CD1c-positive myeloid dendritic cell (primary cell): ENCODE measurements around the gene TMEM30A.

ENCODE experiments used
- DNase-seq: peaks from one replicate; pipeline ENCODE4 v3.0.0-alpha.2; 2016; ENCODE audit errors: extremely low spot score

The TMEM30A gene

DNA sequence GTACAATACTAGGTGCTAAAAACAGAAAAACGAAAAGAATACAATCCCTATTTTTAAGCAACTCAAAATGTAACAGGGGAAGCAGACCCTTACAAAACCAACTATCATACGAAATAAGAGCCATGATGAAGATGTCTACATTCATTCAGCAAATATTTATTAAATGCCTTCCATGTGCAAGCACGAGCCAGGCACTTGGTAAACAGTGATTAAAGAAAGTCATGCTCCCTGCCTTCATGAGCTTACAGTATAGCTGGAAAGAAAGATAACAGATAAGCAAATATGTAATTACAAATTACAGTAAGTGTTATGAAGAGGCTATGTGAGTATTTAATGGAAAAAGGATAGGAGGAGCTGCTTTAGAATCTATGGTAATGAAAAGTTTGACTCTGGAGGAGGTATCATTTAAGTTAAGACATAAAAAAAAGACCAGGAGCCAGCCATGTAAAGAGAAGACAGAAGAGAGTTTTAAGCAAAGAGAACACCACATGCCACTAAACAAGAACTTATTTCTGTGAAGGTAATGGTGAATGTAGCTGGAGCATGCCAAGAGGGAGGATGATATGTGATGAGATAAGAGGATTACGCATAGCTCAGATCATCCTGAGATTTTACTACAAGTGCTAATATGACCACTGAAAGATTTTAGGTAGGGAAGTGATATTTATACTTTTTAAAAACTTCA, 21.7 kb downstream of the TMEM30A start:
- no peak for DNase-seq

DNA sequence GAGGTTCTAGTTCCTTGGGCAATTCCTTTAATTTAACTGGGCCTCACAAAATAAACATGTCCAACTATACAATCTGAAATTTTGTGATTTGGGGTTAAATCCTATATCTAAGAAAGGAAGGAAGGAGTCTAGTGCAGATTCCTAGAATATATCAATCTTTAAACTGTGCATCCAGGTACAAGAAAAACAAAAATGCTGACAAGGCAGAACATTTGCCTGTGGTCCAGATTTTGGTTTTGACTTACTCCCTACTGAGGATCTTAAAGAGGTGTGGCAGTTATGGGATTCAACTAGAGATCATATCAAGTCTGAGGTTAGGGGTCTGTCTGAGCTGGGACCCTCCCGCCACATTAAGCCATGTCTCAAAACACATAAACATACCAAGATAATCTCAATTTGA, 23.3 kb downstream of the TMEM30A start:
- no peak for DNase-seq

GRCh38 chr6:75257343-75258087, 27.1 kb downstream of the TMEM30A start:
- DNase-seq, result no peak

DNA sequence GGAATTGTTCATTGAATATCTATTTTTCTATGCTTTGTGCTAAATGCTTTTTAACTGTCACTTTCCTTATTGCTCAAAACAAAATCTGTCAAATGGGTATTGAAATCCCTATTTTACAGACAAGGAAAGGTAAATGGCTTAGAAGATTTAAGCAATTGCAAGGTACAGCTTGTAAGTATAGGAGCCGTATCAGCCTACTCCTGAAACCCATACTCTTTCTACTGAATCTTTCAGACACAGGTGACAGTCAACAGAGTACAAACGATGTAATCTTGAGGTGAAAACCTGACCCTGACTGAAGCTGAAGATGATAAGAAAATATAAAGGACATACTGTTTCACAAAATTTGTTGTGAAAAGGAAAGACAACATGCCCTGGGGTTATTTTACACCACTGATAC, 34.0 kb downstream of the TMEM30A start:
- no peak for DNase-seq

- DNase-seq, result no peak
These were observed 34.8 kb downstream of the TMEM30A start for GRCh38 chr6:75249837-75250236.

DNA sequence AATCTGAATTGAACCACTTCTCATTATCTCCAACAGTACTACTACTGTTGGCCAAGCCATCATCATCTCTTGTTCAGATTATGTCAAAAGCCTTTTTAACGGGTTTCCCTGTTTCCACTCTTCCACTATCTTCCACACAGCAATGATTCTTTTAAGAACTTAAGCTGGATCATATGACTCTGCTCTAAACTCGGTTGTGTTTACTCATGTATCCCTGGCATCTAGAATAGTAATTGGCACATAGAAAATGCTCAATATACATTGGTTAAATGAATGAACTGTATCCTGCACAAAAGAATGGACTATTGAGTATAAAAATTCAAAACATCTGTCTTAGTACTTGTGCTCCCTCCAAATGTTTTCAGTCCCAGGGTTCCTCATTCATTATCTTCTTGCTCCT, 38.2 kb downstream of the TMEM30A start:
- no peak for DNase-seq

- DNase-seq, result peak; percentile 38
These were observed 40.5 kb downstream of the TMEM30A start for GRCh38 chr6:75244063-75244584.

DNA sequence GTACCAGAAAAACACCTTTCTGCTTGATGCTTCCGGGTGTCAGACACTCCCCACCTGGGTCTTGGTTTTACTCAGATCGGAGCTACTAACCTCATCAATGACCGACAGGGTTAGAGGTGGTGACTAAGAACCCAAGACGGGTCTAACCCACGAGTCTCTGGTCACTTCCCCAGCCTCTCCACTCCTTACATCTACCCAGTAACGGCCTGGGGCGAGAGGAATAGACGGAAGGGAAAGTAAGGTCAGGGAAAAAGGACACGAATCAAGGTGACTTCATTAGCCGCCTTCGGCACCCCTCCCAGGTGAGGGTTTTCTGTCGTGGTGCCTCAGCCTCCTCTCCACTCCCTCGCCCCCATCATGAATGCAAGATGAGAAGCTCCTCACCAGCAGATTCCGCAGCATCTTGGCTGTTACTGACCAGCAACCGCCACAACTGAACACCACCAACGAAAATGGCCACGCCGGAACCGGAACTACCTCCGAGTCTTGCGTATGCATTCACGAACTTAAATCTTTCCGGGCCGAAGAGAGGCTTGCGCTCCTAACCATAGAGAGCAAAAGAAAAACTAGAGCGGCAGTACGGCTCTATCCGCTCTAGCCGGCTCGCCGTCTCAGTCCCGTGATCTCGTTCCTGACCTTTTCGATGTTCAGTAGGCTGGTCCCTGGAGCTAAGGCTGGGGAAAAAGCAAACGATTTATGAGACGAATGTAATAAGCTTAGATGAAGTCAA, 41.1 kb downstream of the TMEM30A start, which contains the start of gene COX7A2:
TSS of gene COX7A2 (minus strand) at position 469 of the 730 bp plus-strand sequence. CDS start at position 402, 67 bp downstream.
- DNase-seq, result peak; percentile 96

GRCh38 chr6:75236630-75237029, 48.0 kb downstream of the TMEM30A start:
- no peak for DNase-seq

- no peak for DNase-seq
These were observed 49.3 kb downstream of the TMEM30A start for GRCh38 chr6:75235271-75235670.

DNA sequence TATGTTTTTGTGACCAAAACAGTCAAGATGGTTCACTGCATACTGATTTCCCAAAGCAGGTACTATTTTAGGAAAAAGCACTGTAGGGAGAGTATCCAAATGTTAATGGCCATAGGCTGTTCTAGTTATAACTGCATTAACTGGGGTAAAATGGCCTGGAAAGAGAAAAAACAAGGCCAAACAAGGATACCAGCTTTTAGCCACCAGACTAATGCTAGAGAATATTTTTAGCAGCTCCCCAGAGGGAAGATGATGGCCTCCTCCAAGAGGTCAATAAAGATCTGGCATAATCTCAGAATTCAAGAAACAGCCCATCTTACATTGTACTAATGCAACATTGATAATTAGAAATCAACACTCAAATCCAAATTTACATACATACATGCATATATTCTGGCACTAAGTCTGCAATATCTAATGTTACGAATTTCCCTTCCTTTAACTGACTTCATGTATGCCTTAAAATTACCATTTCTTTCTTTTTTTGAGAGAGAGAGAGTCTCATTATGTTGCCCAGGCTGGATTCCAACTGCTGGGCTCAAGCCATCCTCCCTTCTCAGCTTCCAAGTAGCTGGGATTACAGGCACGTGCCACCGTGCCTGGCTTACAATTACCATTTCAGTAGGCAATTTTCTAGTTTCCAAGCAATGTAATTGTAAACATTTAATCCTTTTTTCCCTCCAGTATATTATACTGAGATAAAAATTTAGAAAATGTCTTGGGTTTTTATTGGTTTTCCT, 50.3 kb downstream of the TMEM30A start:
- DNase-seq, result no peak

GRCh38 chr6:75233092-75233615, 51.4 kb downstream of the TMEM30A start:
- DNase-seq, result no peak

- DNase-seq, result peak; percentile 18
These were observed 53.9 kb downstream of the TMEM30A start for GRCh38 chr6:75230484-75231325.

DNA sequence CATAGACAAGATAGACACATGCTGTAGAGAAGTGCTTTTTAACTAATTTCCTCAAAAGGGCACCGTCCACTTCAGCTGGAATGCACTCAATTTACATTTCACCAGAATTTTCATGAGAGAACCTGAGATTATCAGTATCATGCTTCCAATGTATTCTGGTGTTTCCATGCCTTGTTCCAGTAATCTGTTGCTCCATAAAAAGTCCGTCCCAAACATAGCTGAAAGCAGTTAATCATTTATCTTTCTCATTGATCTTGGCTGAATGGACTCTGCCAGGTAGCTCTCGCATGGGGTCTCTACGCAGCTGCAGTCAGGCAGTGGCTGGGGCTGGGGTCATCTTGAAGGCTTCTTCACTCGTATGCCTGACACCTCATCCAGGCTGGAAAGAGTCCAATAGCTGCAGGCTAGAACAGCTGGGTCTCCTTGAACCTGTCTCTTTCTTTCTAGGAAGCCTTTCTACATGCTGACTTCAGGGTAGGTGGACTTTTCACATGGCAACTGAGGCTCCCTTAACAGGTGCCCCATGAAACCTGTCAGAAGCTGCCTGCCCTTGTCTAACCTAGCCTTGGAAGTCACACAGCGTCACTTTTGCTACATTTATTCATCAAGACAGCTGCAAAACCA, 60.2 kb downstream of the TMEM30A start:
- no peak for DNase-seq

- DNase-seq, result no peak
These were observed 61.2 kb downstream of the TMEM30A start for GRCh38 chr6:75223428-75223827.

GRCh38 chr6:75222261-75222660, 62.3 kb downstream of the TMEM30A start:
- DNase-seq, result no peak

DNA sequence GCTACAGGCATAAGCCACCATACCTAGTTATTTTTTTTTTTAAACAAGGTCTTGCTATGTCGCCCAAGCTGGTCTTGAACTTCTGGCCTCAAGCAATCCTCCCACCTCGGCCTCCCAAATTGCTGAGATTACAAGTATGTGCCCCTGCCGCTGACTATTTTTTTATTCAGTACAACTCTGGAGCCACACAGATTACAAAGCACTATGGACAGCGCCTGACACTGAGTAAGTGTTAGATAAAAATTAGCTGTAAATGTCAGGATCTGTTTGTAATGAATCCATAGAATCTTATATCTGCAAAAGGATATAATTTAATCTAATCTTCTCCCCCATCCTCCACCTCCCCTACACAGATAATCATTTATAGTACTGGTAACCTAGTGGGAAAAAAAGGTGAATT, 63.5 kb downstream of the TMEM30A start:
- DNase-seq, result no peak

- no peak for DNase-seq
These were observed 64.2 kb downstream of the TMEM30A start for GRCh38 chr6:75220357-75220756.

DNA sequence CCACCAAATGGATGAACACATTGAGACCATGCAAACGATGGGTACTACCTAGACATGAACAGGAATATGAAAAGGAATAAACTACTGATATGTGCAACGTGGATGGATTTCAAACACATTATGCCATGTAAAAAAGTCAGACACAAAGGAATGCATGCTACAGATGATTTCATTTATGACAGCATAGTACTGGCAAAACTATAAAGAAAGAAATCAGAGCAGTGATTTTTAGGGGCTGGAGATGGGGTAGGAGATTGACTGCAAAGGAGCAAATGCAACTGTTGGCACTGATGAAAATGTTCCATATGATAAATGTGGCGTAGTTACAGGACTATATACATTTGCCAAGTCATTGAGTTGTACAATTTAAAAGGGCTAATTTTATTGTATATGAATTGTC, 65.3 kb downstream of the TMEM30A start:
- DNase-seq, result no peak

DNA sequence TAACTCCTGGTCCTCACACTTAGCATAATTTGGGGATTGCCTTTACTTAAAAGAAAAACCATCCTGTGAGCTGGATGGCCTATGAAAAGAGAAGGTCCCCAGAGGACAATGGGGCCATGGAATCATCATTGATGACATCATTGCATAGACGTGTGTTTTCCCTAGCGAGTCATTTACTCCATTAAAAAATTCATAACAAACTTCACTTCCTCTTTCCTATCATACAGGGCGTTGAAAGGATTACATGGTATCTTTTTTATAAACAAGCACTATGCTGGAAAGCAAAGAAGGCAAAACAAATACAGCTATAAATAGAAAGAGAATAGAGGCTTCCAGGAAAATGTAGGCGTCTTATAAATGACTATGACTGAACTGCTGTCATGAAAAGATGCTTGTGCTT, 67.4 kb downstream of the TMEM30A start:
- peak; percentile 49 for DNase-seq
